Skin epidermis (tissue), 12 donors: ENCODE data around the gene SLIRP.
"Not testable (repeated sequence)": the region's sequence is repeated elsewhere in the genome, so short reads cannot be mapped to it uniquely, and the experiment has no call there.

Experiments used
- H3K27ac ChIP-seq, 21 experiments: fragments of 200-600 bp; sonication (generic) in 11 of 21; one replicate each; pipeline ENCODE4 v1.5.0; 2020; ENCODE audit warnings: mild to moderate bottlenecking in 3 of 21, inconsistent platforms in 2 of 21, moderate library complexity in 2 of 21
- H3K4me3 ChIP-seq, 7 experiments: fragments of 200-600 bp; sonication (generic) in 2 of 7; one replicate each; pipeline ENCODE4 v1.5.0; 2020; ENCODE audit warnings: inconsistent platforms in 2 of 7, mild to moderate bottlenecking in 2 of 7, moderate library complexity in 1 of 7

The SLIRP gene

GRCh38 chr14:77707724-77708408 lies at the start of gene SLIRP, which contains the start of gene ALKBH1:
SLIRP (plus strand) TSS chr14:77708103; CDS start chr14:77708112, 9 bp downstream.
ALKBH1 (minus strand) TSS chr14:77708023; CDS start chr14:77708004, 19 bp downstream.
- Histone ChIP-seq H3K27ac (peak within 1 kb of the TSS in 20 of 21 experiments; percentile 37 to 89 (median 68)), H3K4me3 (peak within 1 kb of the TSS; percentile 73 to 97 (median 94))

DNA sequence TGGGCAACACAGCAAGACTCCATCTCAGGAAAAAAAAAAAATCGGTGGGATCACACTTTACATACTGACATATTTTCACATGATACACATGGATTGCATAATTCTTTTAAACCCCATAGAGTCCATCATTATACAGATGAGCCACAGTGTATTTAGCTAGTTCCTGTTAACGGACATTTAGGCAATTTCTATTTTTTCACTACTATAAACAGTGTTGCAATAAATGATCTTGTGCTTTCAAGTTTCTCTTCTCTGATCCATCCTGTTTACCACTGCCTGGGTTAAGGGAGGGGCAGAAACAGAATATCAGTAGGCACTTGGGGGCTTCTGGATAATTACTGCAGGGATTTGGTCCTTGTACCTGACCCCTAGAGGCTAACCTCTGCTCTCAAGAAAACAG lies 48.1 kb upstream of the SLIRP start:
- H3K4me3 ChIP-seq, result no peak overlapping the region
- peak overlapping the region in 1 of 21 experiments; percentile 15 for H3K27ac ChIP-seq

GRCh38 chr14:77660754-77661153 lies 47.1 kb upstream of the SLIRP start:
- Histone ChIP-seq H3K27ac (no peak overlapping the region), H3K4me3 (no peak overlapping the region)

DNA sequence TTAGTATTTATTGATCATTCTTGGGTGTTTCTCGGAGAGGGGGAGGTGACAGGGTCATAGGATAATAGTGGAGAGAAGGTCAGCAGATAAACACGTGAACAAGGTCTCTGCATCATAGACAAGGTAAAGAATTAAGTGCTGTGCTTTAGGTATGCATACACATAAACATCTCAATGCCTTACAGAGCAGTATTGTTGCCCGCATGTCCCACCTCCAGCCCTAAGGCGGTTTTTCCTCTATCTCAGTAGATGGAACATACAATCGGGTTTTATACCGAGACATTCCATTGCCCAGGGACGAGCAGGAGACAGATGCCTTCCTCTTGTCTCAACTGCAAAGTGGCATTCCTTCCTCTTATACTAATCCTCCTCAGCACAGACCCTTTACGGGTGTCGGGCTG lies 46.3 kb upstream of the SLIRP start:
- not testable (repeated sequence) for H3K4me3 ChIP-seq, H3K27ac ChIP-seq

- H3K27ac ChIP-seq, result no peak overlapping the region
Measured at GRCh38 chr14:77663293-77663692, 44.6 kb upstream of the SLIRP start.

GRCh38 chr14:77667331-77667730 lies 40.6 kb upstream of the SLIRP start:
- H3K27ac ChIP-seq, result no peak overlapping the region
- H3K4me3 ChIP-seq, result no peak overlapping the region

More at GRCh38 chr14:77663293-77663692, 44.6 kb upstream of the SLIRP start:
- no peak overlapping the region for H3K4me3 ChIP-seq

DNA sequence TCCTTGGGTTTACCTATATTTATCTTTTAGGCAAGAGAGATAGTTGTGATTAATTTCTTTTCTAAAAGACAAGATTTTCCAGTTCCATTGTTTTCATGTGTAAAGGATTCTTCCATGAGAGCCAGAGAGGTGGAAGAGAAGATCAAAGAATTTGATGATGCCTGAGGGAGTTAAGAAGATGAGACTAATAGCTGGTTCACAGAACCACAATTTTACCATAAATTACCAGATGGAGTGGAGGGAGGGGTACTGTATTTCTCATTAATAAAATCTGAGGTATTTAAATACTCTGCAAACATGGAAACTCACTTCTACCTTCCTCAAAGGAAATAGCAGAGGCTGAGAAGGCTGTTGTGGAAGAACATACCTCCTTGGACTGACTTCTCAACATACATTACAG lies 34.7 kb upstream of the SLIRP start:
- no peak overlapping the region for H3K4me3 ChIP-seq
- H3K27ac ChIP-seq, result no peak overlapping the region

DNA sequence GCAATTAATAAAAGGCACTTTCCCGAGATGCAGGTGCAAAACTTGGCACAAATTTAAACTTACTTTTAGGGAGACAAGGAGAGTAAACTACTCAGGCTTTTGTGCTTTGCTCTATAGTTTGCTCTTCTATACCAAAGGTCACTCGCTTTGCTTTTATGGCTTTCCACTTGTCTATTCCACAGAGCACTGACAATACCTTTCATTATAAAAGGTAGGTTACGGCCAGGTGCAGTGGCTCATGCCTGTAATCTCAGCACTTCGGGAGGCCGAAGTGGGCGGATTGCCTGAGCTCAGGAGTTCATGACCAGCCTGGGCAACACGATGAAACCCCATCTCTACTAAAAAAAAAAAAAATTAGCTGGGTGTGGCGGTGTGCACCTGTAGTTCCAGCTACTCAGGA lies 33.0 kb upstream of the SLIRP start:
- no peak overlapping the region for H3K4me3 ChIP-seq
- no peak overlapping the region for H3K27ac ChIP-seq

- Histone ChIP-seq H3K4me3 (no peak overlapping the region), H3K27ac (no peak overlapping the region)
Measured at GRCh38 chr14:77681196-77682157, 26.4 kb upstream of the SLIRP start.

DNA sequence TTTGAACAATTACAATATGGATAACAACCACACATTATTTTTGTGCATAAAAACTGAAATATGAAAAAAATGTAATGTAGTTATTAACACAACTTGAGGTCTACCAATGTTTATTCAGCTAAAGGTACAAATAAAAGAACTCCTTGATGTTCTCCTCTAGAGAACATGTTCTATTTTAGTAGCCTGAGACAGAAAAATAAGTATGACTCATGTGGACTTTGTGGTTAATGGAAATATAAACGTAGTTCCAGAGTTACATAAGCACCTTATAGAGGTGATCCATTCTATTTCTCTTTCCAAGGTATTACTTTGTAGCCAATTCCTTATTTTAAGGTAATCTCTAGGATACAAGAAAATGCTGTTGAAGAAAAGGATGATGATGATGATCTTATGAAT lies 25.7 kb upstream of the SLIRP start:
- Histone ChIP-seq H3K4me3 (no peak overlapping the region), H3K27ac (no peak overlapping the region)

DNA sequence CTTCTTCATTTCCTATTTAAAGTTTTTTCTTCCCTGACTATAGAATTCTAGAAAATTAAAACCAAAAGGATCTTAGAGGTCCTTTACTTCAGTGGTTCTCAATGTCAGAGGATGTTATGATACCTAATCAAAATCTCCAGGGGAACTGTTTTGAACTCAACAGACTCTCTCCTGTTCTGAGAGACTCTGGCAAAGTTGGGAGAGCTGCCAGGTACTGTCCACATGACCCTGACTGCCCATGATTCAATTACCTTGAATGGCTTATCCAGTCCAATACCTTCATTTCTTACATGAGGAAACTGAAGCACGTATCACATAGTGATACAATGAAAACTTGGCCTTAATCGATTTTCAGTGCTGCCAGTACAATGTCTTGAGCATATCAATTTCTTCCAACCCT lies 16.6 kb upstream of the SLIRP start:
- H3K27ac ChIP-seq, result no peak overlapping the region
- H3K4me3 ChIP-seq, result no peak overlapping the region

GRCh38 chr14:77707355-77707723 lies 564 bp upstream of the SLIRP start:
- peak overlapping the region; percentile 73 to 97 (median 94) for H3K4me3 ChIP-seq
- peak overlapping the region in 20 of 21 experiments; percentile 37 to 89 (median 68) for H3K27ac ChIP-seq

GRCh38 chr14:77708749-77709148 lies 846 bp downstream of the SLIRP start:
- H3K27ac ChIP-seq, result peak overlapping the region in 5 of 21 experiments; percentile 51 to 89 (median 70)

DNA sequence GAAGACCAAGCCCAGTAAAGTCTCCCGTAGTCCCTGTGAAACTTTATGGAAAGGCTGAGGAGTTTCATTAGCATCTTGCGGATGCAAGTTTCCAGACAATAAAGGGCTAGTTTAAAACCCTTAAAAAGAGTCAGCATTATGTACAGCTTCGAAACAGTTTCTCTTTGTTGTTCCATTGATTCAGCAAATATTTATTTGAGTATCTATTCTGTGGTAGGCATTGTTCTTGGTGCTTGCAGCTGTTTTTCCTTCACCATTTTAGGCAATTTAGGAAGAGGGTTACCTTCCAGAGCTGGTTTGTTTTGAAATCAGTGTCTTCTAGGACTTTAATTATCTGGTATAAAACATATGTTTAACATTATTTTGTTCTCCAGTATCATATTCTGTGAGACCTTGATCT lies 1.5 kb downstream of the SLIRP start:
- Histone ChIP-seq H3K4me3 (no peak overlapping the region), H3K27ac (no peak overlapping the region)

More at GRCh38 chr14:77708749-77709148, 846 bp downstream of the SLIRP start:
- peak overlapping the region; percentile 73 to 97 (median 94) for H3K4me3 ChIP-seq

GRCh38 chr14:77710364-77710763 lies 2.5 kb downstream of the SLIRP start:
- Histone ChIP-seq H3K4me3 (no peak overlapping the region), H3K27ac (no peak overlapping the region)

DNA sequence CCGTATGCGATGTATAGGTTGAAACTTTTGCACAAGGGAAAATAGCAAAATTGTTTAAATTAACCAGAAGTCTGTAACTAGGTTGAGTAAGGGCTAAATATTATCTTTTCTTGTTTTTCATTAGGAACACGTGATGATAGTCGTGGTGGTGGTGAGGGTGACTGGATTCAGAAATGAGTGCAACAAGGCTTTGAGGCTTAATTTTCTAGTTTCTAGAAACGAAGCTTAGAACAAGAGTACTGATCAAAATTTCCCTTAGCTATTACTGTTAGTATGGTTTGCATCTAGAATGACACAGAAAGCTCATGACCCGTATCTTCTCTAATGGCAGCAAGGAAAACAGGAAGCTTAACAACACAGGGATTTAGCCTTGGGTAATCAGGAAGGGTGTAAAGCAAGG lies 7.0 kb downstream of the SLIRP start:
- no peak overlapping the region for H3K4me3 ChIP-seq

GRCh38 chr14:77717608-77718305 lies 9.9 kb downstream of the SLIRP start:
- no peak overlapping the region for H3K4me3 ChIP-seq
- H3K27ac ChIP-seq, result no peak overlapping the region

More for the DNA sequence above, 7.0 kb downstream of the SLIRP start:
- H3K27ac ChIP-seq, result no peak overlapping the region

DNA sequence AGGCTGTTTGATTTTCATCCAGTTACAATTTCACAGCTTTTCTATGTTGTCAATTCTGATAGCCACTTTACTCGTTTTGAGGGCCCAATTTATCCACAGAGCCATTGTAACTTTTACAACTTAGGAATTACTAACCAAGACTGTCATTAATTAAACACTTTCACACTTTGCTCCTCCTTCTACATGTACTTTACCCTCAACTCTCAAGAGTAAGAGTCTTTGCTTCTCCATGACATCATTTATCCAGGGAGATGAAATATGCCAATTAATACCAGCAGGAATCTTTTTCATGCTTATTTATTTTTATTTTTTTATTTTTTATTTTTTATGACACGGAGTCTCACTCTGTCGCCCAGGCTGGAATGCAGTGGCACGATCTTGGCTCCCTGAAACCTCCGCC lies 13.5 kb downstream of the SLIRP start:
- no peak overlapping the region for H3K27ac ChIP-seq
- no peak overlapping the region for H3K4me3 ChIP-seq

GRCh38 chr14:77722301-77722700 lies 14.4 kb downstream of the SLIRP start:
- Histone ChIP-seq H3K27ac (no peak overlapping the region), H3K4me3 (no peak overlapping the region)

DNA sequence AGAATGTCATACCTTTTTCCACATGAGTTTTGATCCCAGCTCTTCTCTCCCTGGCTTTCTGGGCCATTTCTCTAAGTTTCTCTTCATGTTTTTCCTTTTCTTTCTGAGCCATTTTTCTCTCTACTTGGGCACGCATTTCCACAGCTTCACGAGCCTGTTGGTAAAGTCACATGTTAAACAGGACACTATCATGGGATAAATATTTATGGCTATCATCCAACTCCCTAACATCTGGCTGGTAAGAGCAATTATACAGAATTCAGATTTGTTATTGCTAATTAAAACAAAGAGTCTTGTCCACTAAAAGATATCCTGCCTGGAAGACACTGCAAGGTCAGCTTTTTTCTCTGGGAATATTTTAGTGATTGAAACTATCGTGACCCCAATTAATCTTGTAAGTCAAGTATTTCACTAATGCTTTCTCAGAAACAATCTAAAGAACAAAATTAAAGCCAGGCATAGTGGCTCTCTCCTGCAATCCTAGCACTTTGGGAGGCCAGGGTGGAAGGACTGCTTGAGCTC lies 23.1 kb downstream of the SLIRP start:
- Histone ChIP-seq H3K4me3 (no peak overlapping the region), H3K27ac (no peak overlapping the region)
